Peyer's patch (tissue), 4 donors: Measurements from ENCODE around the gene NR6A1.

Experiments used
- POLR2A ChIP-seq, 2 donors: fragments of 450-650 bp; IDR thresholded peaks; one replicate each; pipeline ENCODE4 v1.5.1; 2017; ENCODE audit warnings: antibody characterized with exemption in 2 of 2, mild to moderate bottlenecking in 2 of 2, moderate library complexity in 2 of 2
- TF ChIP-seq, protein P1 (sequence below), 6 experiments: fragments of 450-650 bp in 4 of 6; fragments of 200-600 bp in 2 of 6; sonication (generic) in 1 of 6; IDR thresholded peaks; one replicate each; pipeline ENCODE4 v1.5.1; 2017 to 2019; ENCODE audit warnings: antibody characterized with exemption in 6 of 6, mild to moderate bottlenecking in 3 of 6, moderate library complexity in 1 of 6

DNA sequence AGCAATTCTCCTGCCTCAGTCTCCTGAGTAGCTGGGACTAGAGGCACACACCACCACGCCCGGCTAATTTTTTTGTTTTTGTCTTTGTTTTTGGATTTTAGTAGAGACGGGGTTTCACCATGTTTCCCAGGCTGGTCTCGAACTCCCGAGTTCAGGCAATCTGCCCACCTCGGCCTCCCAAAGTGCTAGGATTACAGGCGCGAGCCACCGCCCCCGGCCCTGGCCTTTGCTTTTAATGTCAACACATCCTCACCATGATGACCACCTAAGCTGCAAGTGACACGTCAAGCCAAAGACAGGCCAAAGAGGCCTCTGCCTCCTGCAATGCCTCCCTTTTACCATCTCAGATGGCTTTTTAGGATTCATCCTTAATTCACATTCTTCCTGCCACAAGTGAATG, 142.4 kb downstream of the NR6A1 start:
- TF ChIP-seq, protein P1, sequence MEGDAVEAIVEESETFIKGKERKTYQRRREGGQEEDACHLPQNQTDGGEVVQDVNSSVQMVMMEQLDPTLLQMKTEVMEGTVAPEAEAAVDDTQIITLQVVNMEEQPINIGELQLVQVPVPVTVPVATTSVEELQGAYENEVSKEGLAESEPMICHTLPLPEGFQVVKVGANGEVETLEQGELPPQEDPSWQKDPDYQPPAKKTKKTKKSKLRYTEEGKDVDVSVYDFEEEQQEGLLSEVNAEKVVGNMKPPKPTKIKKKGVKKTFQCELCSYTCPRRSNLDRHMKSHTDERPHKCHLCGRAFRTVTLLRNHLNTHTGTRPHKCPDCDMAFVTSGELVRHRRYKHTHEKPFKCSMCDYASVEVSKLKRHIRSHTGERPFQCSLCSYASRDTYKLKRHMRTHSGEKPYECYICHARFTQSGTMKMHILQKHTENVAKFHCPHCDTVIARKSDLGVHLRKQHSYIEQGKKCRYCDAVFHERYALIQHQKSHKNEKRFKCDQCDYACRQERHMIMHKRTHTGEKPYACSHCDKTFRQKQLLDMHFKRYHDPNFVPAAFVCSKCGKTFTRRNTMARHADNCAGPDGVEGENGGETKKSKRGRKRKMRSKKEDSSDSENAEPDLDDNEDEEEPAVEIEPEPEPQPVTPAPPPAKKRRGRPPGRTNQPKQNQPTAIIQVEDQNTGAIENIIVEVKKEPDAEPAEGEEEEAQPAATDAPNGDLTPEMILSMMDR (IDR thresholded peaks at IDR 0.05), result no peak
- TF ChIP-seq POLR2A (IDR thresholded peaks at IDR 0.05), result no peak
